ENCODE measurements around the gene SELENOV.

SELENOV gene

GRCh38 chr19:39524495-39524894 is 9.6 kb downstream of the SELENOV start:
- no peak for DNase-seq

GRCh38 chr19:39525205-39525604 is 10.3 kb downstream of the SELENOV start:
- DNase-seq, result no peak

- no peak for DNase-seq
These were observed 16.9 kb downstream of the SELENOV start for GRCh38 chr19:39531834-39532232.

- peak; percentile 93 for DNase-seq
These were observed 17.5 kb downstream of the SELENOV start, which contains the start of gene EID2B for GRCh38 chr19:39532233-39533002. TSS of gene EID2B (minus strand) at chr19:39532852. CDS start at chr19:39532802, 50 bp downstream.

GRCh38 chr19:39533003-39533512 is 18.1 kb downstream of the SELENOV start:
- DNase-seq, result no peak

- no peak for DNase-seq
These were observed 18.9 kb downstream of the SELENOV start for GRCh38 chr19:39533791-39534190.

- no peak for DNase-seq
These were observed 24.2 kb downstream of the SELENOV start for GRCh38 chr19:39539165-39539517.

GRCh38 chr19:39539518-39540332 is 24.8 kb downstream of the SELENOV start, which contains the start of gene EID2:
TSS of gene EID2 (minus strand) at chr19:39540161. CDS start at chr19:39540079, 82 bp downstream.
- peak; percentile 92 for DNase-seq

- DNase-seq, result no peak
These were observed 25.4 kb downstream of the SELENOV start for GRCh38 chr19:39540333-39540673.

- no peak for DNase-seq
These were observed 27.3 kb downstream of the SELENOV start for GRCh38 chr19:39542206-39542605.

GRCh38 chr19:39543477-39543857 is 28.5 kb downstream of the SELENOV start:
- DNase-seq, result no peak

GRCh38 chr19:39544226-39544903 is 29.4 kb downstream of the SELENOV start:
- no peak for DNase-seq

- DNase-seq, result no peak
These were observed 30.0 kb downstream of the SELENOV start for GRCh38 chr19:39544911-39545310.

GRCh38 chr19:39546599-39546998 is 31.7 kb downstream of the SELENOV start:
- DNase-seq, result no peak

GRCh38 chr19:39550197-39550596 is 35.3 kb downstream of the SELENOV start:
- DNase-seq, result no peak

GRCh38 chr19:39553082-39553652 is 38.2 kb downstream of the SELENOV start:
- DNase-seq, result no peak

GRCh38 chr19:39554701-39555311 is 39.9 kb downstream of the SELENOV start:
- no peak for DNase-seq

GRCh38 chr19:39555883-39556282 is 40.9 kb downstream of the SELENOV start:
- DNase-seq, result no peak

GRCh38 chr19:39557811-39558623 is 43.1 kb downstream of the SELENOV start:
- DNase-seq, result no peak

- DNase-seq, result no peak
These were observed 43.7 kb downstream of the SELENOV start for GRCh38 chr19:39558624-39559117.

- DNase-seq, result no peak
These were observed 48.5 kb downstream of the SELENOV start for GRCh38 chr19:39563408-39563807.
